Measurements from ENCODE around the gene GGT7. TPM values are rescaled to one million over a fixed set of nuclear protein-coding genes. Genes with fewer than 3 reads are reported as not detected.

The GGT7 gene
- total RNA-seq, 4 donors from 2014 or later = 7.4 to 38.4 (median 16.5) TPM

- Histone ChIP-seq H3K27me3 (no peaks in the 10 kb centered on the region), H3K36me3 (no peaks in the 10 kb centered on the region), H3K4me3 (no peak overlapping the region), H3K9me3 (no peaks in the 10 kb centered on the region), H3K27ac (no peak overlapping the region), H3K4me1 (no peaks in the 10 kb centered on the region)
- DNase-seq = no peak
- intact Hi-C loops (cut with DNase I; ENCODE audit: low total_unique reads) = no loop called here
- no peak for TF ChIP-seq CTCF (IDR thresholded peaks at IDR 0.05)
Measured at GRCh38 chr20:34843421-34843820, 29.2 kb downstream of the GGT7 start.

DNA sequence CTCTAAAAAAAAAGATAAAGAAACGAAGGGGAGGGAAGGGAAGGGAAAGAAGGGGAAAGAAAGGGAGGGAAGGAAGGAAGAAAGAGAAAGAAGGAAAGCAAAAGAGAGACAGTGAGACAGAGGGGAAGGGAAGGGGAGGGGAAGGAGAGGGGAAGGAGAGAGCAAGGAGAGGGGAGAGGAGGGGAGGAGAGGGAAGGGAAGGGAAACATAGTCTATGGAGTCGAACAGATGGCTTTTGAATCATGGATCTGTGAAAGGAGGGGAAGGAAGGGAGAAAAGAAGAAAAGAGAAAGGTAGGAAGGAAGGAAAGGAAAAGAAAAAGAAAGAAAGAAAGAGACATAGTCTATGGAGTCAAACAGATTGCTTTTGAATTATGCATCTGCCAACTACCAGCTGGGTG, 30.5 kb downstream of the GGT7 start:
- DNase-seq = no peak
- H3K4me1 ChIP-seq = no peaks in the 10 kb centered on the region
- intact Hi-C loops (cut with DNase I; ENCODE audit: low total_unique reads) = no loop called here
- no peaks in the 10 kb centered on the region for H3K36me3 ChIP-seq
- no peaks in the 10 kb centered on the region for H3K27me3 ChIP-seq
- no peaks in the 10 kb centered on the region for H3K9me3 ChIP-seq
- TF ChIP-seq POLR2A (IDR thresholded peaks at IDR 0.05) (no peak), CTCF (IDR thresholded peaks at IDR 0.05) (no peak)
- H3K4me3 ChIP-seq = no peak overlapping the region
- no peak overlapping the region for H3K27ac ChIP-seq

GRCh38 chr20:34834459-34834893, 38.2 kb downstream of the GGT7 start:
- no peak for DNase-seq
- Histone ChIP-seq H3K27ac (no peak overlapping the region), H3K36me3 (no peaks in the 10 kb centered on the region), H3K9me3 (no peaks in the 10 kb centered on the region), H3K4me3 (no peak overlapping the region), H3K27me3 (no peaks in the 10 kb centered on the region), H3K4me1 (no peaks in the 10 kb centered on the region)
- peak; percentile 20 to 40 (median 30) for TF ChIP-seq CTCF (IDR thresholded peaks at IDR 0.05)
- TF ChIP-seq POLR2A (IDR thresholded peaks at IDR 0.05) = no peak
- intact Hi-C loops (cut with DNase I; ENCODE audit: low total_unique reads) = no loop called here

DNA sequence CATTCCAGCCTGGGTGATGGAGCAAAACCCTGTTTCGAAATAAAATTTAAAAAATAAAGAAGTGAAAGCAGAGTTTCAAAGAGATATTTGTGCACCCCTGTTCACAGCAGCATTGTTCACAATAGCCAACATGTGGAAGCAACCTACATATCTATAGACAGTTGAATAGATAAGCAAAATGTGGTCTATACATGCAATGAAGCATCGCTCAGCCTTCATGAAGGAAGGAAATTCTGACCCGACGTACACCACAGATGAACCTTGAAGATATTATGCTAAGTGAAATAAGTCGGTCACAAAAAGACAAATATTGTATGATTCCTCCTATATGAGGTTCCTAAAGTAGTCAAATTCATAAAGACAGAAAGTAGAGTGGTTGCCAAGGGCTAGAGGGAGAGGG, 40.7 kb downstream of the GGT7 start:
- Histone ChIP-seq H3K27ac (no peak overlapping the region), H3K27me3 (no peaks in the 10 kb centered on the region), H3K4me3 (no peak overlapping the region), H3K9me3 (no peaks in the 10 kb centered on the region), H3K36me3 (no peaks in the 10 kb centered on the region), H3K4me1 (no peaks in the 10 kb centered on the region)
- intact Hi-C loops (cut with DNase I; ENCODE audit: low total_unique reads) = no loop called here
- no peak for TF ChIP-seq POLR2A (IDR thresholded peaks at IDR 0.05)
- no peak for TF ChIP-seq CTCF (IDR thresholded peaks at IDR 0.05)
- no peak for DNase-seq

DNA sequence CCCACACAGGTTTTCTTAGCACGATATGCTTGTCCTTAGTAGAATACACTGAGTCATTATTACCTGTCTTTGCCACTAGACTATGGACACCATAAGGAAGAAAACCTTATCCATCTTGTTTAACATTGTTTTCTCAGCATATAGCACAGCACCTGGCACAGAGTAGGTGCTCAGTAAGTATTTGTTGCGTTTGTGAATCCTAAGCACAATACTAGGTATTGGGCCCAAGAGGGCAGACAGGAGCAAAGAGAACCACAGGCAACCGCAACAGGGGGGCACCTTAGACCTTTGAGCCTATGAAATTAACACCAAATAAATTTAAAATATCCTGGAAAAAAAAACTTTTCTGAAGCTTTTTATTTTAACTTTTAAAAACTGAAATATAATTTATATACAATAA, 43.5 kb downstream of the GGT7 start:
- no peaks in the 10 kb centered on the region for H3K36me3 ChIP-seq

More for the DNA sequence above, 43.5 kb downstream of the GGT7 start:
- intact Hi-C loops (cut with DNase I; ENCODE audit: low total_unique reads) = no loop called here
- Histone ChIP-seq H3K27me3 (no peaks in the 10 kb centered on the region), H3K4me1 (no peaks in the 10 kb centered on the region), H3K27ac (no peak overlapping the region), H3K9me3 (no peaks in the 10 kb centered on the region), H3K4me3 (no peak overlapping the region)
- TF ChIP-seq POLR2A (IDR thresholded peaks at IDR 0.05) = no peak
- no peak for TF ChIP-seq CTCF (IDR thresholded peaks at IDR 0.05)
- no peak for DNase-seq
